LNCaP clone FGC (cell line): ENCODE measurements around the gene TCAIM.
"Not testable (repeated sequence)": the region's sequence is repeated elsewhere in the genome, so short reads cannot be mapped to it uniquely, and the experiment has no call there.

Experiments used
- DNase-seq: peaks from one replicate; pipeline ENCODE4 v3.0.0-alpha.2; 2011; ENCODE audit warnings: low read depth
- H3K4me3 ChIP-seq: 2 replicates; pipeline ENCODE4 v1.5.1; 2011; ENCODE audit warnings: mild to moderate bottlenecking, low read depth, low read length, control low read depth
- TF ChIP-seq, protein P1 (sequence below): IDR thresholded peaks from 2 replicates; pipeline ENCODE4 v1.5.1; 2012; ENCODE audit warnings: mild to moderate bottlenecking; ENCODE audit not compliant: control insufficient read depth, insufficient read depth; ENCODE audit errors: extremely low read depth

Gene TCAIM

DNA sequence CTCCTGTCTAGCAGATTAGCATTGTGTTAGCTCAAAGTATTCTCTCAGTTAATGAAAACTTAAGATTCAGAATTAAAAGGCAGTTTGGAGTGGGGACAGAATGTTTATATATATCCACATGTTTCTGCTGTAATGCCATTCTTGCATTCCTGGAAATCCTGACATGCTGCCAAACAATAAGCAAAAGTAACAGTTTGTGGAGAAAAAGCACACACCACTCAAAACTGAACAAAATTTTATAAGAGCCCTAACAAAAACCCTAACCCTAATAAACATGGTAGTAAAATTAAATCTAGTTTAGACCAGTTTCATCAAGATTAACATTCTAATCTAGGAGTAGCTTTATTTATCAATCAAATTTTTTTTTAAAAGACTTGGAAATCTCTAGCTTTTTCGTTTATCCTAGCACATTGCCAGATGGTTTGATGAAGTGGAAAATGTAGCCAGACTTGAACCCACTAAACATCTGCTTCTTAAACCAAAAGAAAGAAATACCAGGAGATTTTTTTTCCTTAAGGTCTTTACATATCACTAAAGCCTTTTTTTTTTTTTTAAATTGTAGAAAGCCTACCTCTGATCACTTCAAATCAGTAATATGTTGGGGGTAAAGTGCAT lies 3.7 kb downstream of the TCAIM start:
- TF ChIP-seq, protein P1, sequence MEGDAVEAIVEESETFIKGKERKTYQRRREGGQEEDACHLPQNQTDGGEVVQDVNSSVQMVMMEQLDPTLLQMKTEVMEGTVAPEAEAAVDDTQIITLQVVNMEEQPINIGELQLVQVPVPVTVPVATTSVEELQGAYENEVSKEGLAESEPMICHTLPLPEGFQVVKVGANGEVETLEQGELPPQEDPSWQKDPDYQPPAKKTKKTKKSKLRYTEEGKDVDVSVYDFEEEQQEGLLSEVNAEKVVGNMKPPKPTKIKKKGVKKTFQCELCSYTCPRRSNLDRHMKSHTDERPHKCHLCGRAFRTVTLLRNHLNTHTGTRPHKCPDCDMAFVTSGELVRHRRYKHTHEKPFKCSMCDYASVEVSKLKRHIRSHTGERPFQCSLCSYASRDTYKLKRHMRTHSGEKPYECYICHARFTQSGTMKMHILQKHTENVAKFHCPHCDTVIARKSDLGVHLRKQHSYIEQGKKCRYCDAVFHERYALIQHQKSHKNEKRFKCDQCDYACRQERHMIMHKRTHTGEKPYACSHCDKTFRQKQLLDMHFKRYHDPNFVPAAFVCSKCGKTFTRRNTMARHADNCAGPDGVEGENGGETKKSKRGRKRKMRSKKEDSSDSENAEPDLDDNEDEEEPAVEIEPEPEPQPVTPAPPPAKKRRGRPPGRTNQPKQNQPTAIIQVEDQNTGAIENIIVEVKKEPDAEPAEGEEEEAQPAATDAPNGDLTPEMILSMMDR = no peak
- no peak for DNase-seq
- no peak overlapping the region for H3K4me3 ChIP-seq

DNA sequence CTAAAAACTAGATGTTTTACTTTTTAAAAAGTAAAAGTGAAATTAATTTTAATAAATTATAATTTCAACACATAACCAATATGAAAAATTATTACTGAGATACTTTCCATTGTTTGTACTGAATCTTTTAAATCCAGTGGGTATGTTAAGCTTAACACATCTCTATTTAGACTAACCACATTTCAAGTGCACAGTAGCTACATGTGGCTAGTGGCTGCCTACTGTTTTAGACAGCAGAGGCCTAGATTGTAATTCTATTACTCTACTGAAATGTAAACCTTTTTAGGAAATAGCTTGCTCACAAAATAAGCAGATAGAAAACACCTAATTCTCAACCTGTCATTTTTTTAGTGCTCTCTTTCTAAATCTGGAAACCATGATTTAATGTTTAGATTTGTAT lies 4.9 kb downstream of the TCAIM start:
- no peak for DNase-seq
- no peak overlapping the region for H3K4me3 ChIP-seq
- TF ChIP-seq, protein P1 = no peak

DNA sequence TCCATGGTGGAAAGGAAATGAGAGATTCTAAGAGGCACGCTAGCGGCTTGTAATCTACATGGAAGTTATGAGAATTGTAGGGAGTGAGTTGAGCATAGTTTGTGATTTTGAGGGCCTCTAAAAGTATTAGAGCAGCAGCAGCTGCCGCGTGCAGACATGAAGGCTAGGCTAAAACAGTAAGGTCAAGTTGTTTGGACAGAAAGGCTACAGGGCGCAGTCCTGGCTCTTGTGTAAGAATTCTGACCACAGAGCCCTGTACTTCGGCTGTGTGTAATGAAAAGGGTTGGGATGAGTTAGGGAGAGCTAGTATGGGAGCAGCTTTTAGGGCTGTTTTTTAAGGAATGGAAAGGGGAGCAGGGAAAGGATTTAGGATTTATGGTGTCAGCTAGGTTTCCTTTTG lies 8.0 kb downstream of the TCAIM start:
- not testable (repeated sequence) for DNase-seq, H3K4me3 ChIP-seq

DNA sequence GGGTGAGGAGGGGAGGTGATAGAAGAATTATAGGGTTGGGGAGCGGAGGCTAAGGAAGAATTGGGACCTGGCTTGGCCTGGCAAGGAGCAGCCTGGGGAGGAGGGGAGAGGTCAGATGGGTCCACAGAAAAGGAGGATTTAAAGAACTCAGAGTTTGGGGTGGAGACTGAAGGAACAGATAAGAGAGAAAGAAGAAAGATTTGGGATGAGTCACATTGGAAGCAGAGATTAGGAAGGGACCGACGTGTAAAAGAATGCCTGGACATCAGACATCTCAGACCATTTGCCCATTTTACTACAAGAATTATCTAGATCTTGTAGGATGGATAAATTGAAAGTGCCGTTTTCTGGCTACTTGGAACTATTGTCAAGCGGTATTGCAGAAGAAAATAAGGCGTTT lies 10.4 kb downstream of the TCAIM start:
- TF ChIP-seq, protein P1 = no peak
- H3K4me3 ChIP-seq = no peak overlapping the region
- no peak for DNase-seq

DNA sequence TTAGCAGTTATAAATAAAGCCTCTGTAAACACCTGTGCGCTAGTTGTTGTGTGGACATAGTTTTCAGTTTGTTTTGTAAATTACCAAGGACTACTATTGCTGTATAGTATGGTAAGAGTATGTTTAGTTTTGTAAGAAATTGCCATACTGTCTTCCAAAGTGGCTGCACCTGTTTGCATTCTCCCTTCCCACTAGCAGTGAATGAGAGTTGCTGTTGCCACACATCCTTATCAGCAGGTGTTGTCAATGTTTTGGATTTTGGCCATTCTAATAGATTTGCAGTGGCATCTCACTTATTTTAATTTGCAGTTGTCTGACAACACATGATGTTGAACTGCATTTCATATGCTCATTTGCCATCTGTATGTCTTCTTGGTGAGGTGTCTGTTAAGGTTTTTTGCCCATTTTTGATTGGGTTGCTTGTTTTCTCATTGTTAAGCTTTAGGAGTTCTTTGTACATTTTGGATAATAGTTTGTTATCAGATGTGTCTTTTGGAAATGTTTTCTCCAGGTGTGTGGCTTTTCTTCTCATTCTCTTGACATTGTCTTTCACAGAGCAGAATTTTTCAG lies 14.9 kb downstream of the TCAIM start:
- TF ChIP-seq, protein P1 = no peak
- H3K4me3 ChIP-seq = no peak overlapping the region
- no peak for DNase-seq

DNA sequence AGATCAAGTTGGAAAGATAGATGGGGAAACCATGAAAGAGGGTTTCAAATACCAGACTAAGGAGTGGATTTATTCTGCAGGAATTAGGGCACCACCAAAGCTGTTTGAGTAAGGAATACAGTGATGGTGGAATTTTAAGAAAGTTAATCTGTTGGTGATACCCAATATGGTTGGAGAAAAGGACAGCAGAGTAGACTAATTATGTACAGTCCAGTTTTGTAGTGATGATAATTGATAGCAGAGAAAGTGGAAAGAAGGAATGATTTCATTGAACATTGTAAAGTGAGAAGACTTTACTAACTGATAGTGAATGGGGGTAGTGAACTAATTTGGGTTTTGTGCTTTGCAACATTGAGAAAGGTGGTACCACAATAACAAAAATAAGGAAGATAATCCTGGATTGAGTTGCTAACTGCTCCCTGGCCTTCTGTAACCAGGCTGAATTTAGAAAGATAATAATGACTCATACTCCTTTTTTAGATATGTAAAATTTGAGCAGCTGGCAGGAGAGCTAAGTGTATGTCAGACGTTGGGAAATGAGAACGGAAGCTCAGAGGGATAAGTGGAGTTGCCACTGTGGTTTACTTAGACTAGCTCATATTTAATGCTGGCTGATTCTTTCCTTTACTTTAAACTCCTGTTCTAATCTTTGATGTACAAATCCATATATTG lies 16.9 kb downstream of the TCAIM start:
- DNase-seq = no peak
- H3K4me3 ChIP-seq = no peak overlapping the region

DNA sequence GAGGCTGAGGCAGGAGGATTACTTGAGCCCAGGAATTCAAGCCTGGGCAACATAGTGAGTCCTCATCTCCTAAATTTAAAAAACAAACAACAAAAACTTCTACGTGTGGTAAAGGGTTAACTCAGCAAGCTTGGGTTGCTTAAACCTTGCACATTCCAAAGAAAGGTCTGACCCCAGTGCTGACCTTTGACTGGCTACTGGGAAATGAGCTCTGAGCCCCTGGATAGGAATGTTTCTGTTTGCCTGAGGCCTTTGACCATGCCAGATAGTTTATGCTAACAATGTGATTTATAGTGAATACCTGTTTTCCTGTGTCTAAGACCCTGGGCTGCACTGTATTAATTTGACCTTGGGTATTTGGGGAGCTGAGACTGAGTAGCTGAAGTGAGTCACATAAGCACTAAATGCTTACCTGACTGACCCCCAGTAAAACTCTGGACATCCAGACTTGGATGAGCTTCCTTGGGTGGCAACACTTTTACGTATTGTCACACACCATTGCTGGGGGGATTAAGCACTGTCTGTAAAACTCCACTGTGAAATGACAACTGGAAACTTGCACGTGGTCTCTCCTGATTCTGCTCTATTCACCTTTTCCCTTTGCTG lies 20.7 kb downstream of the TCAIM start:
- TF ChIP-seq, protein P1 = no peak
- no peak overlapping the region for H3K4me3 ChIP-seq
- no peak for DNase-seq

More for the DNA sequence above, 16.9 kb downstream of the TCAIM start:
- TF ChIP-seq, protein P1 = no peak
